A673 (cell line): ENCODE measurements around the gene VTI1B.
"Not testable (repeated sequence)": the region's sequence is repeated elsewhere in the genome, so short reads cannot be mapped to it uniquely, and the experiment has no call there.

Source experiments
- EZH2 ChIP-seq: fragments of 200-600 bp; sonication (generic); IDR thresholded peaks from 2 replicates; pipeline ENCODE4 v1.6.1; 2017; ENCODE audit warnings: borderline replicate concordance, low read depth, mild to moderate bottlenecking, mixed read lengths, antibody characterized with exemption, low read length; ENCODE audit not compliant: poor library complexity, severe bottlenecking
- TF ChIP-seq, protein P1 (sequence below): fragments of 300-800, 200-600 bp; sonication (generic); conservative IDR thresholded peaks from 2 replicates; pipeline ENCODE4 v1.5.1; 2017; ENCODE audit warnings: low read depth, mild to moderate bottlenecking, antibody characterized with exemption, low read length, moderate library complexity, mixed read lengths

DNA sequence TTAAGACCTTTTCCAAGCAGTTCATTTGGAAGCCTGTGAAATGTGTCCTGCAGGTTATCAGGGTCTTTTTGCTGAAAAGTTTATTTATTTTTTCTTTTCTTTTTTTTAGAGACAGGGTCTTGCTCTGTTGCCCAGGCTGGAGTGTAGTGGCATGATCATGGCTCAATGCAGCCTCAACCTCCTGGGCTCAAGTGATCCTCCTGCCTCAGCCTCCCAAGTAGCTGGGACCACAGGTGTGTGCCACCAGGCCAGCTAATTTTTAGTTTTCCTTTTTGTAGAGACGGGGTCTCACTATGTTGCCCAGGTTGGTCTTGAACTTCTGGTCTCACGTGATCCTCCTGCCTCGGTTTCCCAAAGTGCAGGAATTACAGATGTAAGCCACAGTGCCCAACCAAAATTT, 45.0 kb upstream of the VTI1B start:
- TF ChIP-seq, protein P1, sequence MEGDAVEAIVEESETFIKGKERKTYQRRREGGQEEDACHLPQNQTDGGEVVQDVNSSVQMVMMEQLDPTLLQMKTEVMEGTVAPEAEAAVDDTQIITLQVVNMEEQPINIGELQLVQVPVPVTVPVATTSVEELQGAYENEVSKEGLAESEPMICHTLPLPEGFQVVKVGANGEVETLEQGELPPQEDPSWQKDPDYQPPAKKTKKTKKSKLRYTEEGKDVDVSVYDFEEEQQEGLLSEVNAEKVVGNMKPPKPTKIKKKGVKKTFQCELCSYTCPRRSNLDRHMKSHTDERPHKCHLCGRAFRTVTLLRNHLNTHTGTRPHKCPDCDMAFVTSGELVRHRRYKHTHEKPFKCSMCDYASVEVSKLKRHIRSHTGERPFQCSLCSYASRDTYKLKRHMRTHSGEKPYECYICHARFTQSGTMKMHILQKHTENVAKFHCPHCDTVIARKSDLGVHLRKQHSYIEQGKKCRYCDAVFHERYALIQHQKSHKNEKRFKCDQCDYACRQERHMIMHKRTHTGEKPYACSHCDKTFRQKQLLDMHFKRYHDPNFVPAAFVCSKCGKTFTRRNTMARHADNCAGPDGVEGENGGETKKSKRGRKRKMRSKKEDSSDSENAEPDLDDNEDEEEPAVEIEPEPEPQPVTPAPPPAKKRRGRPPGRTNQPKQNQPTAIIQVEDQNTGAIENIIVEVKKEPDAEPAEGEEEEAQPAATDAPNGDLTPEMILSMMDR, result not testable (repeated sequence)
- TF ChIP-seq EZH2, result not testable (repeated sequence)
